Vagina (tissue), 2 donors: ENCODE data around the gene PTPRN2. TPM values are rescaled to one million over a fixed set of nuclear protein-coding genes. Genes with fewer than 3 reads are reported as not detected.

Experiments used
- DNase-seq, 2 donors: peaks; one replicate each; pipeline ENCODE4 v3.0.0-alpha.2; 2017; ENCODE audit errors: extremely low spot score in 2 of 2
- H3K27ac ChIP-seq: fragments of 200-600 bp; sonication (generic); one replicate; pipeline ENCODE4 v1.5.1; 2019
- H3K27me3 ChIP-seq: fragments of 200-600 bp; sonication (generic); one replicate; pipeline ENCODE4 v1.5.1; 2019
- H3K36me3 ChIP-seq, 2 donors: fragments of 200-600 bp; sonication (generic); one replicate each; pipeline ENCODE4 v1.5.1; 2017 to 2019
- H3K4me1 ChIP-seq: fragments of 200-600 bp; sonication (generic); one replicate; pipeline ENCODE4 v1.5.1; 2019
- H3K4me3 ChIP-seq, 2 donors: fragments of 200-600 bp; sonication (generic); 1 replicate in 1 of 2; 2 replicates in 1 of 2; pipeline ENCODE4 v1.5.1; 2016 to 2019
- H3K9me3 ChIP-seq: fragments of 200-600 bp; sonication (generic); one replicate; pipeline ENCODE4 v1.5.1; 2019
- POLR2A ChIP-seq, 2 donors: fragments of 450-650 bp; IDR thresholded peaks; one replicate each; pipeline ENCODE4 v1.6.1; 2017; ENCODE audit warnings: antibody characterized with exemption in 2 of 2, mild to moderate bottlenecking in 2 of 2, moderate library complexity in 2 of 2
- POLR2AphosphoS5 ChIP-seq, 2 donors: sonication (generic); formaldehyde crosslinking; IDR thresholded peaks; one replicate each; pipeline ENCODE4 v1.9.0; 2017; ENCODE audit warnings: antibody characterized with exemption in 2 of 2, mild to moderate bottlenecking in 2 of 2, low read depth in 1 of 2; ENCODE audit not compliant: insufficient read depth in 1 of 2
- intact Hi-C: fragments of 100-400 bp; cut with DNase I; formaldehyde crosslinking; loops from one replicate; pipeline ENCODE4 v1.15.1; 2023
- total RNA-seq: library from RNA; depleted of rRNA; stranded (reverse); fragments of >200 nt; gene quantifications from one replicate; pipeline ENCODE4 v1.2.3, GENCODE V29; 2016
- TF ChIP-seq, protein P1 (sequence below), 3 experiments: fragments of 450-650 bp in 2 of 3; fragments of 200-600 bp in 1 of 3; sonication (generic) in 1 of 3; IDR thresholded peaks; one replicate each; pipeline ENCODE4 v1.5.1; 2017 to 2019; ENCODE audit warnings: antibody characterized with exemption in 3 of 3, mild to moderate bottlenecking in 2 of 3, moderate library complexity in 2 of 3

The PTPRN2 gene
- total RNA-seq, 1 donor from 2014 or later, result 7.4 TPM

DNA sequence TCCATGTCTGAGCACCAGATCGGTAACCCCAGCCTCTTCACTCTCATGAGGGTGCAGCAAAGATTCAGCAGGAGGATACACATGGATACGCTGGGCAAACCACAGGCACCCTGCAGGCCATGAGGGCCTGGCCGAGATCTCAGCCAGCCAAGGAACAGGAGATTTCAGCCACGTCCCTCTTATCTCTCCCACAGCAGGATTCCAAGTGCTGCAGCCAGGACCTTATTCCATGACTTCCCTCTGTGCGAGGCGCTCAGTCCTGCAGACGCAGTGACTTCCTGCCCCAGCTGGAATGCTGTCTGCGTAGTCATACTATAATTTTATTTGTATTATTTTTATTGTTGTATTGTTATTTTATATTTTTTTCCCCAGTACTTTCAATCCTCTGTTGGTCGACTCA, 66.8 kb downstream of the PTPRN2 start:
- no peak for TF ChIP-seq POLR2AphosphoS5 (IDR thresholded peaks at IDR 0.05; ENCODE audit: insufficient read depth in 1 of 2, low read depth in 1 of 2)
- TF ChIP-seq, protein P1, sequence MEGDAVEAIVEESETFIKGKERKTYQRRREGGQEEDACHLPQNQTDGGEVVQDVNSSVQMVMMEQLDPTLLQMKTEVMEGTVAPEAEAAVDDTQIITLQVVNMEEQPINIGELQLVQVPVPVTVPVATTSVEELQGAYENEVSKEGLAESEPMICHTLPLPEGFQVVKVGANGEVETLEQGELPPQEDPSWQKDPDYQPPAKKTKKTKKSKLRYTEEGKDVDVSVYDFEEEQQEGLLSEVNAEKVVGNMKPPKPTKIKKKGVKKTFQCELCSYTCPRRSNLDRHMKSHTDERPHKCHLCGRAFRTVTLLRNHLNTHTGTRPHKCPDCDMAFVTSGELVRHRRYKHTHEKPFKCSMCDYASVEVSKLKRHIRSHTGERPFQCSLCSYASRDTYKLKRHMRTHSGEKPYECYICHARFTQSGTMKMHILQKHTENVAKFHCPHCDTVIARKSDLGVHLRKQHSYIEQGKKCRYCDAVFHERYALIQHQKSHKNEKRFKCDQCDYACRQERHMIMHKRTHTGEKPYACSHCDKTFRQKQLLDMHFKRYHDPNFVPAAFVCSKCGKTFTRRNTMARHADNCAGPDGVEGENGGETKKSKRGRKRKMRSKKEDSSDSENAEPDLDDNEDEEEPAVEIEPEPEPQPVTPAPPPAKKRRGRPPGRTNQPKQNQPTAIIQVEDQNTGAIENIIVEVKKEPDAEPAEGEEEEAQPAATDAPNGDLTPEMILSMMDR (IDR thresholded peaks at IDR 0.05), result no peak
- TF ChIP-seq POLR2A (IDR thresholded peaks at IDR 0.05), result no peak
- Histone ChIP-seq H3K4me1 (no peaks in the 10 kb centered on the region), H3K4me3 (no peak overlapping the region), H3K27me3 (no peaks in the 10 kb centered on the region), H3K9me3 (no peaks in the 10 kb centered on the region), H3K36me3 (no peaks in the 10 kb centered on the region), H3K27ac (no peak overlapping the region)
- no peak for DNase-seq
- intact Hi-C loops, result no loop called here

GRCh38 chr7:158519633-158520174, 67.9 kb downstream of the PTPRN2 start:
- Histone ChIP-seq H3K36me3 (no peaks in the 10 kb centered on the region), H3K4me3 (no peak overlapping the region), H3K27me3 (no peaks in the 10 kb centered on the region), H3K4me1 (no peaks in the 10 kb centered on the region), H3K27ac (no peak overlapping the region), H3K9me3 (no peaks in the 10 kb centered on the region)
- intact Hi-C loops, result no loop called here
- TF ChIP-seq POLR2A (IDR thresholded peaks at IDR 0.05), result no peak
- TF ChIP-seq, protein P1 (IDR thresholded peaks at IDR 0.05), result no peak
- no peak for TF ChIP-seq POLR2AphosphoS5 (IDR thresholded peaks at IDR 0.05; ENCODE audit: insufficient read depth in 1 of 2, low read depth in 1 of 2)
- DNase-seq, result no peak

DNA sequence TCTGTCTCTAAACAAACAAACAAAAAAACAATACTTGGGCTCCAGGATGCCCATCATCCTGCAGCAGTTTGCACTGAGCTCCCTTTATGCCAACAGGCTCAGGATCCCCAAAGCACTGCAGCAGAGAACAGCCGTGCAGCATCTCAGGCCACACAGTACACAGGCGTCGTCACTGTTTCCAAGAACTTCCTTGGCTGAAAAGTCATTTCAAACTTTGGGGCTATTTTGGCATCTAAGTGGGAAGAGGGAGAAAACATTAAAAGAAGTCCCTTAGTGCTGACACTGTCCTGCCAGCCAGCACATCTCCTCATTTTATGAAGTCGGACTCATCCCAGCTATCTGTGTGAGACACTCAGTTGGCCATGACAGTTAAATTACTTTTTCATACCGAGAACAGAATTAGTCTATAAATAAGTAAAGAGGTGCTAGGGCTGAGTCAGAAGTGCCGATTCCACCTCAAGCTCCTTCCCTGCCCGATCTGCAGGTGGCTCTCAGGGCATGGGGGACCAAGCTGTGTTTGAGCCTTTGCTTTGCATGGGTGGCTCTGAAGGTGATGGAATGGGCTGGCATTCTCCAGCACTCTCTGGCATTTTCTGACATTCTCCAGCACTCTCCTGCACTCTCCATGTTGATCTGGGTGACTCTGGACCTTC, 68.5 kb downstream of the PTPRN2 start:
- no peaks in the 10 kb centered on the region for H3K4me1 ChIP-seq

GRCh38 chr7:158517571-158517970, 70.1 kb downstream of the PTPRN2 start:
- no peak for DNase-seq
- H3K27ac ChIP-seq, result no peak overlapping the region
- no peak overlapping the region for H3K4me3 ChIP-seq
- H3K27me3 ChIP-seq, result no peaks in the 10 kb centered on the region
- no peak for TF ChIP-seq POLR2AphosphoS5 (IDR thresholded peaks at IDR 0.05; ENCODE audit: insufficient read depth in 1 of 2, low read depth in 1 of 2)
- TF ChIP-seq POLR2A (IDR thresholded peaks at IDR 0.05), result no peak
- TF ChIP-seq, protein P1 (IDR thresholded peaks at IDR 0.05), result no peak
- intact Hi-C loops, result no loop called here
- no peaks in the 10 kb centered on the region for H3K36me3 ChIP-seq
- H3K9me3 ChIP-seq, result no peaks in the 10 kb centered on the region
- no peaks in the 10 kb centered on the region for H3K4me1 ChIP-seq

More for the DNA sequence above, 68.5 kb downstream of the PTPRN2 start:
- Histone ChIP-seq H3K9me3 (no peaks in the 10 kb centered on the region), H3K27me3 (no peaks in the 10 kb centered on the region), H3K4me3 (no peak overlapping the region), H3K27ac (no peak overlapping the region), H3K36me3 (no peaks in the 10 kb centered on the region)
- TF ChIP-seq POLR2A (IDR thresholded peaks at IDR 0.05) (no peak), POLR2AphosphoS5 (IDR thresholded peaks at IDR 0.05; ENCODE audit: insufficient read depth in 1 of 2, low read depth in 1 of 2) (no peak)
- TF ChIP-seq, protein P1 (IDR thresholded peaks at IDR 0.05), result no peak
- intact Hi-C loops, result no loop called here
- DNase-seq, result no peak

- no peak for DNase-seq
- H3K4me3 ChIP-seq, result no peak overlapping the region
- H3K27me3 ChIP-seq, result no peaks in the 10 kb centered on the region
- H3K27ac ChIP-seq, result no peak overlapping the region
- TF ChIP-seq, protein P1 (IDR thresholded peaks at IDR 0.05), result no peak
- TF ChIP-seq POLR2A (IDR thresholded peaks at IDR 0.05) (no peak), POLR2AphosphoS5 (IDR thresholded peaks at IDR 0.05; ENCODE audit: insufficient read depth in 1 of 2, low read depth in 1 of 2) (no peak)
- H3K9me3 ChIP-seq, result peaks cover 3% of the 10 kb centered on the region
- no peaks in the 10 kb centered on the region for H3K4me1 ChIP-seq
- no peaks in the 10 kb centered on the region for H3K36me3 ChIP-seq
- intact Hi-C loops, result no loop called here
These were observed 70.6 kb downstream of the PTPRN2 start for GRCh38 chr7:158517072-158517471.
